GM12865 (cell line): ENCODE data around the gene MAP1LC3B2.

Experiments used
- DNase-seq: peaks from one replicate; pipeline ENCODE4 v3.0.0; 2010; ENCODE audit warnings: low read depth
- H3K4me3 ChIP-seq: 2 replicates; pipeline ENCODE4 v1.5.1; 2011; ENCODE audit warnings: mild to moderate bottlenecking, low read depth, low read length, control low read depth
- TF ChIP-seq, protein P1 (sequence below): IDR thresholded peaks from 2 replicates; pipeline ENCODE4 v1.5.1; 2011; ENCODE audit warnings: low read length, control low read depth, low read depth, inconsistent platforms; ENCODE audit not compliant: insufficient read depth; ENCODE audit errors: missing control alignments

MAP1LC3B2 gene

DNA sequence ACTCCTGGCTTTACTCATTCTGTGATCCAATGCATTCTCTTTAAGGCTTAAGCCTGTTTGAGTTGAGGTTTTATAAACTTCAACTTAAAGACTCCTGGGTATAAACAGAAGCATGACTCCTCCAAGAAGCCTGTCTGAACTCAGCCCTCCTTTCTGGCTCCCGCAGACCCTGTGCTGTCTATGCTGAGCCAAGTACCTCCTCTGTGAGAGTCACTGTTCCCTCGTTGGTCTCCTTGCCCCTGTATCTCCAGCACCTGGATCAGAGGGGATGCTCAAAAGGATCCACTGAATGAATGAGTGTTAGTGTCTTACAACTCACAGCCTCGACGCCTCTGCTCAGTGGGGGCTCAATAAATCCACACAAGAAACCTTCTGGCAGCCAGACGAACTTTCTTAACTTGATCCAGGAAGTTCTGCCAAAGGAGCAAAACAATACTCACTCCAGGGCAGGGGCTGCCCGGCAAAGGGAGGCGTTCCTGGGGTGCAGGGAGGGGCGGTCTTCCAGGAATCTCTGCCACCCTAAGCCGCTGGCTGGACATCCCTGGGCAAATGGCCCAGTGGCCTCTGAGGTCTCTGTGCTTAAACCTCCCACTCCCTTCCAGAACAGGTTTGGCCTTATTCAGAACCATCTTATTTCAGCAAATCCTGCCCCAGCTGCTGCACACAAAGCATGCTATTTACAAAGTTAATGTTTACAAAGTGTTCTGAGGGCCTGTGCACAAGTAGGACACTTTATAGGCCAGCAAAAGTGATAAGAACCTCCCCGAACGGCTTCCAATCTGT is 32.9 kb downstream of the MAP1LC3B2 start:
- TF ChIP-seq, protein P1, sequence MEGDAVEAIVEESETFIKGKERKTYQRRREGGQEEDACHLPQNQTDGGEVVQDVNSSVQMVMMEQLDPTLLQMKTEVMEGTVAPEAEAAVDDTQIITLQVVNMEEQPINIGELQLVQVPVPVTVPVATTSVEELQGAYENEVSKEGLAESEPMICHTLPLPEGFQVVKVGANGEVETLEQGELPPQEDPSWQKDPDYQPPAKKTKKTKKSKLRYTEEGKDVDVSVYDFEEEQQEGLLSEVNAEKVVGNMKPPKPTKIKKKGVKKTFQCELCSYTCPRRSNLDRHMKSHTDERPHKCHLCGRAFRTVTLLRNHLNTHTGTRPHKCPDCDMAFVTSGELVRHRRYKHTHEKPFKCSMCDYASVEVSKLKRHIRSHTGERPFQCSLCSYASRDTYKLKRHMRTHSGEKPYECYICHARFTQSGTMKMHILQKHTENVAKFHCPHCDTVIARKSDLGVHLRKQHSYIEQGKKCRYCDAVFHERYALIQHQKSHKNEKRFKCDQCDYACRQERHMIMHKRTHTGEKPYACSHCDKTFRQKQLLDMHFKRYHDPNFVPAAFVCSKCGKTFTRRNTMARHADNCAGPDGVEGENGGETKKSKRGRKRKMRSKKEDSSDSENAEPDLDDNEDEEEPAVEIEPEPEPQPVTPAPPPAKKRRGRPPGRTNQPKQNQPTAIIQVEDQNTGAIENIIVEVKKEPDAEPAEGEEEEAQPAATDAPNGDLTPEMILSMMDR, result no peak
- no peak for DNase-seq
- no peak overlapping the region for H3K4me3 ChIP-seq

DNA sequence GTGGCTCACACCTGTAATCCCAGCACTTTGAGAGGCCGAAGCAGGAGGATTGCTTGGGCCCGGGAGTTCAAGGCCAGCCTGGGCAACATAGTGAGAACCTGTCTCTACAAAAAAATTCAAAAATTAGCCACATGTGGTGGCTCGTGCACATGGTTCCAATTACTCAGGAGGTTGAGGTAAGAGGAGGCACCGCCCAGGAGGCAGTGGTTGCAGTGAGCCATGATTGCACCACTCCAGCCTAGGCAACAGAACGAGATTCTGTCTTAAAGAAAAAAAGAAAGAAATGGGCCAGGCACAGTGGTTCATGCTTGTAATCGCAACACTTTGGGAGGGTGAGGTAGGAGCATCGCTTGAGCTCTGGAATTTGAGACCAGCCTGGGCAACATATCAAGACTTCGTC is 33.5 kb downstream of the MAP1LC3B2 start:
- no peak for DNase-seq
- H3K4me3 ChIP-seq, result no peak overlapping the region
- TF ChIP-seq, protein P1, result no peak

DNA sequence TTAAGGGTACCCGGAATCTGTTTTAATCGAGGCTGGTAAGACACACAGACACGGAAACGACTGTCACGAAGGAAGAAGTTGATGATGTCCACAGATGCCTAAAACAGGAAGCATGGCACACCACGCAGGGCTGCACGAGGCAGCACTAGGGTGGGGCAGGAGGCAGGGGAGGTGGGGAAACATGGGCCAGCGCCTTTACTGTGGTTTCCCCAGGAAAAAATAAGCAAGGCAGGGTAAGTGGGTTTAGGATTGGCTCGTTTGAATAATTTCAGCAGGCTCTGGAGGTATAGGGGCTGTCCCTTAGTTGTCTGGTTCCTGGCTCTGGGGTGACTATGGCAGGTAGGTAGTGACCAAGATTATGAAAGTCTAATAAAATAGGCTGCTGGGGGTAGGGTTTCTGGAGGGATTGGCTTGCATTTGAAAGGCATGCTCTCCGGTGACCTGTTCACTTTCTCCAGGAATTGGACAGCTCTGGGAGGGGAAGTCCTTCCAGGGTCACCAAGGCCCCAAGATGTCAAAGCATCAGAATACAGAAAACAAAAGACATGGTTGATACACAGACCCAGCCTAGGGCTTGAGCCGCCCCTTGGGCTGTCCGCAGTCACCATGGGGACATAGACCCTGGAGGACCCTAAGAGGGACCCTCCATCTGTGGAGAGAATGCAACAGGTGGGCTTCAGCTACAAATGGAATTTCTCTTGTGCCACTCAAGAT is 35.3 kb downstream of the MAP1LC3B2 start:
- TF ChIP-seq, protein P1, result no peak
- peak; percentile 31 for DNase-seq
- H3K4me3 ChIP-seq, result no peak overlapping the region

DNA sequence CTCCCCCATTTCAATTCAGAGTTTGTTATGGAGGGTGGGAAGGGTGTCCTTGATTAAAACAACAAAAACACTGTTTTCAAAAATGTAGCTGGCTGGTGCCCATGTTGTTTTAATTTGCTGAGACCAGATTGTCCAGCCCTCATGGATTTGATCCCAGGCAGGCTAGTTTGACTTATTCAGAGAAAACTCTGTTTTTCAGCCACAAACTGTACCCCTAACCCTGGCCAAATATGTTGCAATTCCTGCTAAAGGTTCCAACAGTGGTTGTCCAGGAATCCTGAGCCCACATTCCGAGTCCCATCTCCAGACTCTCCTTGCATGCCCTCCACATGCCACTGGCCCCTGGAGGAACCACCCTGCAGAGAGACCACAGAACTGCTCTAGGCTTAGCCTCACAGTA is 36.0 kb downstream of the MAP1LC3B2 start:
- TF ChIP-seq, protein P1, result no peak
- no peak overlapping the region for H3K4me3 ChIP-seq
- no peak for DNase-seq

DNA sequence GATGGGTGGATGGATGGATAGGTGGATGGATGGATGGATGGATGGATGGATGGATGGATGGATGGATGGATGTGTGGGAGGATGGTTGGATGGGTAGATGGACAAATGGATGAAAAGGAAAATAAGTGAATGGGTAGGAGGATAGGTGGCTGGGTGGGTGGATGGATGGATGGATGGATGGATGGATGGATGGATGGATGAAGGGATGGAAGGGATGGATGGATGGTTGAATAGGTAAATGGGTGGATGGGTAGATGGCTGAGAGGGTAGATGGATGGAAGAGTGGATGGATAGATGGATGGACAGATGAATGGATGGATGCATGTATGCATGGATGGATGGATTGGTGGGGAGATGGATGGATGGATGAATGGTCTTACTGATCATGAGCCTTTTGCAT is 36.5 kb downstream of the MAP1LC3B2 start:
- H3K4me3 ChIP-seq, result no peak overlapping the region
- TF ChIP-seq, protein P1, result no peak
- DNase-seq, result no peak

DNA sequence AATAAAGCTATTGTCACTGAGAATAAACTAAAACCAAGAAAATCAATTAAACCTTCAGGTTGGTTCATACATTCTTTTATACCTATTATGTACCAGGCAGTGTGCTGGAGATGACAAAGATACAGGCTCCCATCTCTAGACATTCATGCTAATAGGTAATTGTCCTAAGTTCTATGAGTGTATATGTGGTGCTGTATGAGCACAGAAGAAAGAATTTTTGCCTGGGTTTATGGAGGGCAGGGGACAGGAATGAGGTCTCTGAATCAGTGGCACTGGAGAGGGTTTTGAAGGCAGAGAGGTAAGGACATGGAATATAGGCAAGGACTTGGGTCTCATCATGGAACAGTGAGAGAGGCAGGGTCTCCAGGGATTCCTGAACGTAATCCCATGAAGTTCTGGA is 38.7 kb downstream of the MAP1LC3B2 start:
- H3K4me3 ChIP-seq, result no peak overlapping the region
- DNase-seq, result no peak
- TF ChIP-seq, protein P1, result no peak
